Prostate gland (tissue), 2 donors: ENCODE measurements around the gene MAGI2.

ENCODE experiments used
- POLR2A ChIP-seq: fragments of 450-650 bp; IDR thresholded peaks from one replicate; pipeline ENCODE4 v1.6.1; 2016; ENCODE audit warnings: antibody characterized with exemption, mild to moderate bottlenecking
- TF ChIP-seq, protein P1 (sequence below), 4 experiments: fragments of 200-600 bp in 2 of 4; fragments of 450-650 bp in 2 of 4; sonication (generic) in 2 of 4; IDR thresholded peaks; 1 replicate in 3 of 4; 2 replicates in 1 of 4; pipeline ENCODE4 v1.5.1; 2016 to 2019; ENCODE audit warnings: antibody characterized with exemption in 4 of 4, mild to moderate bottlenecking in 2 of 4, moderate library complexity in 2 of 4

- TF ChIP-seq, protein P1, sequence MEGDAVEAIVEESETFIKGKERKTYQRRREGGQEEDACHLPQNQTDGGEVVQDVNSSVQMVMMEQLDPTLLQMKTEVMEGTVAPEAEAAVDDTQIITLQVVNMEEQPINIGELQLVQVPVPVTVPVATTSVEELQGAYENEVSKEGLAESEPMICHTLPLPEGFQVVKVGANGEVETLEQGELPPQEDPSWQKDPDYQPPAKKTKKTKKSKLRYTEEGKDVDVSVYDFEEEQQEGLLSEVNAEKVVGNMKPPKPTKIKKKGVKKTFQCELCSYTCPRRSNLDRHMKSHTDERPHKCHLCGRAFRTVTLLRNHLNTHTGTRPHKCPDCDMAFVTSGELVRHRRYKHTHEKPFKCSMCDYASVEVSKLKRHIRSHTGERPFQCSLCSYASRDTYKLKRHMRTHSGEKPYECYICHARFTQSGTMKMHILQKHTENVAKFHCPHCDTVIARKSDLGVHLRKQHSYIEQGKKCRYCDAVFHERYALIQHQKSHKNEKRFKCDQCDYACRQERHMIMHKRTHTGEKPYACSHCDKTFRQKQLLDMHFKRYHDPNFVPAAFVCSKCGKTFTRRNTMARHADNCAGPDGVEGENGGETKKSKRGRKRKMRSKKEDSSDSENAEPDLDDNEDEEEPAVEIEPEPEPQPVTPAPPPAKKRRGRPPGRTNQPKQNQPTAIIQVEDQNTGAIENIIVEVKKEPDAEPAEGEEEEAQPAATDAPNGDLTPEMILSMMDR (IDR thresholded peaks at IDR 0.05), result no peak
- TF ChIP-seq POLR2A, result no peak
These were observed 92.3 kb downstream of the MAGI2 start for GRCh38 chr7:79361214-79361613.
